NCI-H446 (cell line): ENCODE data around the gene UHMK1.

Source experiments
- DNase-seq, 2 experiments: peaks; one replicate each; lab custom pipeline; 2025; lab: John Stamatoyannopoulos, UW

The UHMK1 gene

DNA sequence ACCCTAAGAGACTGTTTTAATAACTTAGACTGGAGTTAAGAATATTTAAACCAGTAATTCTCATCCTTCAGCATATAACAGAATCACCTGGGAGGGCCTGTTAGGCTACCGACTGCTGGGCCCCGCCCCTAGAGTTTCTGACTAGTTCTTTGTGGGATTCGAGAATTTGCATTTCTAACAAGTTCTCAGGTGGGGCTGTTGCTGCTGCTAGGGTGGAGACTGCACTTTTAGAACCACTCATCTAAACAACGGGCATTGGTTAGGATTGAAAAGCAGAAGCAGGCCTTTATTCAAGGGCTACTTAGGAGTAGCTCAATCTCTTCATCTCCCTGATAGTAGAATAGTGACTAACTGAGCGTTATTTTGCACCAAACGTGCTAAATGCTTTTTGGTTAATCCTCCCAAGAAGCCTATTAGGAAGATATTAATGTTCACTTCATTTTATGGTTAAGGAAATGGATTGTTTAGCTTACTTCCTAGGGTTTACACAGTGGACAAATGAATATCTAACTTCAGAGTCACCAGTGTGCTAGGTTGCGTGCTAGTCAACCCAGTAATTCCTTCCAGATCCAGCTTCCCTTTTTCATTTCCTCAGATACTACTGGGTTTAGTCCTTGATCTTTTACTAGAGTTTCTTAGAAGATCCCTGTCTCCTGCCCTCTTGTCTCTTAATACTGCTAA lies 32.8 kb downstream of the UHMK1 start:
- no peak for DNase-seq

DNA sequence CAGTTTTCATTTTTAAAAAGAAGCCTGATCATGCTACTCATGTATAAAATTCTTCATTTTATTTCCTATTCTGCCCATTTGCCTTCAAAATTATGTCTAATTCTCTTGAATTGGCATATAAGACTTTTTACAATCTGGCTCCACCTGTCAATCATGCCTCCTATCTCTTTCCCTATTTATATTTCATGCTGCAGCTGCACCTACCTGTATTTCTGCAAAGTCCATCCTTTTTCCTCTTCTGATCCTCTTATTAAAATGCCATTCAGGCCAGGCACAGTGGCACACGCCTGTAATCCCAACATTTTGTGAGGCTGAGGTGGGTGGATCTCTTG lies 33.3 kb downstream of the UHMK1 start:
- DNase-seq: no peak

DNA sequence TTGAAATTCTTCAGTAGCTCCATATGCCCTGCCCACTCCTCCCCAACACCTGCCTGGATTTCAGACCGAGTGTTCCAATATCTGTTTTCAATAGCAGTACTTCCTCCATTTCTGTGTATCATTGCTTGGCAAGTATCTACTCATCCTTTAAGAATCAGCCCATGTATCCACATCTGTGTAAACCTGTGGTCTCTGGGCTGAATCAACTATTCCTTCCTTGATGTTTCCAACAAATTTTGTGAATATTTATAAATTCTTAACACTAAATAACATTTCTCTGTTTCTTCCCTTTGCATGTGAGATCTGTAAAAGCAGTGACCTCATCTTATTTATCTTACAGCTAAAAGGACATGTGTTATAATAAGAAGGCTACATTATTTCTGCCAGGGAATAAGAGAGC lies 37.9 kb downstream of the UHMK1 start:
- DNase-seq: no peak

DNA sequence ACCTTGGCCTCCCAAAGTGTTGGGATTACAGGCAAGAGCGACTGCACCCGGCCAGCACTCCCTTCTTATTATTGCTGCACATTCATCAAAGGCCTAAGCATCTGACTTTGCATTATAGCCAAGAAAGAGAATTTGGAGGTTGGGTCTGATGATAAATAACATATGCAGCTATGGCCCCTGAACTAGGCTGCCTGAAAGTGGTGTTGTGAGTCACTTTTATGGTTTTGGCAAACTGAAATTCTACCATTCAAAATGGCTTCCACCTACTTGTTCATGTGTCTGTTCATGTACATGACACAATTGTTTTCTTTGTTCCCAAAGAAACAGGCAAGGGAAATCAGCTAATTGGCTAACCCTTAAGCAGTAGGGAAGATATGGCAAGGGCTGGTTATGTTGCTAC lies 38.9 kb downstream of the UHMK1 start:
- DNase-seq: no peak

DNA sequence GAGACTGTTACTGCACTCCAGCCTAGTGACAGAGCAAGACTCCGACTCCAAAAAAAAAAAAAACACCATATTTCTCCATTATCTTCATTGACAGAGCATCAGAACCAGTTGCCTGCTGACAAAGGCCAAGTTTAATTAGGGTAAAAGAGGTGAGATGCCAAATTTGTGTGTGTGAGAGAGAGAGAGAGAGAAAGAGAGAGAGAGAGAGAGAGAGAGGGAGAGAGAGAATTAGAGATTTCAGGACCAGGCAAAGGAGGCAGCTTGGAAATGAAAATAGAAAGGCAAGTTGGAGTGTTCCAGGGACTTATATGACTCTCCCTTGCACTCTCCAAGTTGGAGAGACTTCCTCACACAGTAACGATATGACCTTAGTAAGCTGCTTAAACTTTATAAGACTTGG lies 39.6 kb downstream of the UHMK1 start:
- DNase-seq: no peak

DNA sequence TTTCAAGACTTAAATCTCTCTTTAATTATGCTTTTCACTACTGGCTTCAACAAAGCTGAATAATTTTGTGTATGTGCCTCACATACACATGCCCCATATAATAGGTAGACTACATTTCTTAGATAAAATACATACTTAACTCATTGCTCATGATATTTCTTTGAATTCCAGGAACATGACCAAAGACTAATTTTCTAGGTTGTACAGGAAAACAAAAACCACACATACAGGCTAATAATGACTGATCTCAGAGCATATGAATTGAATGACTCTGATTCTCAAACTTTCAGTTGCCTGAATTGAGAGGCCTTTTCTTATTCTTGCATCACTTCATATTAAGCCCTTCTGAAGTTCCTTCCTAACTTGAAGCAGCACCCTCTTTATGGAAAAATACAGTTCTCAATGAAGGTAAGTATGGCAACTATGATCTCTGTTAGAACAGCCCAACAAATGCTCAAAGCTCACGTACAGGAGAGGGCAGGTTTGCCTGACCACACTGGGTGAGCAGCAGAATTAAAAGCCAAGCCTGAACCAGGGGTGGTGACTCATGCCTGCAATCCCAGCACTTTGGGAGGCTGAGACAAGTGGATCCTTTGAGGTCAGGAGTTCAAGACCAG lies 41.3 kb downstream of the UHMK1 start:
- DNase-seq: no peak

DNA sequence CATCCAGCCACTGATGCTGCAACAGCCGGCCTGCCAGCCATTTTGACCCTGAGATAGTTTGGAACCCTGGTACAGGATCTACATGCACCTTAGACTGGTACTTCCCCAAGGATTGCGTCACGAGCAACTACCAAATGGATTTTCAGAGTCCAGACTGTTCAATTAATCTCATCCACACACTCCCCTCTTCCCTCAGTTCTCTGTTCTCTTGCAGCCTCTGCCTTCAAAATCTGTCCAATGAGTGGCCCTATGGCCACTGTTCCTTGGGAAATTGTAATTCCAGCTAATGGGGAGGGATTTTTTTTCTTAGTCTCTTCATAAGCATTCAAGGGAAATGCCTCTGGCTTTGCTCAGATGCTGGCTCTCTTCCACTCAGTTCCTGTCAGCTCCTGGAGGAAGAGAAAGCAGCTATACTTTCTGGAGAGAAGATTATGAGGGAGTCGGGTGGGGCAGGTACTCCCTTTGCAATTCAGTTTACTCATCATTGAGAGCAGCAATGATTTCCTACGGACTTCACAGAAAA lies 44.1 kb downstream of the UHMK1 start:
- DNase-seq: no peak

DNA sequence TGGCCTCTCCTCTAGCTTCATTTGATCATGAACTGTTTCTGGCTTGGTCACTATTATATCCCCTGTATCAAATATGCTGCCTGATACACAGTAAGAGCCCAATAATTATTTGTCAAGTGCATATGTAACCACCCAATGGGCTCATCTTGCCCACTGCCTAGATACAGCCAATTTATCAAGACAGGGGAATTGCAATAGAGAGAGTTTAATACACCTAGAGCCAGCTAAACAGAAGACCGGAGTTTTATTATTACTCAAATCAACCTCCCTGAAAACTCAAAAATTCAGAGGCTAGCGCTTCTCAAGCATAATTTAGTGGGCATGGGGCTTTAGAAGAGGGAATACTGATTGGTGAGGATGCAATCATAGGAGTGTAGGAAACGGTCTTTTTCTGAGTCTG lies 45.6 kb downstream of the UHMK1 start:
- no peak for DNase-seq

DNA sequence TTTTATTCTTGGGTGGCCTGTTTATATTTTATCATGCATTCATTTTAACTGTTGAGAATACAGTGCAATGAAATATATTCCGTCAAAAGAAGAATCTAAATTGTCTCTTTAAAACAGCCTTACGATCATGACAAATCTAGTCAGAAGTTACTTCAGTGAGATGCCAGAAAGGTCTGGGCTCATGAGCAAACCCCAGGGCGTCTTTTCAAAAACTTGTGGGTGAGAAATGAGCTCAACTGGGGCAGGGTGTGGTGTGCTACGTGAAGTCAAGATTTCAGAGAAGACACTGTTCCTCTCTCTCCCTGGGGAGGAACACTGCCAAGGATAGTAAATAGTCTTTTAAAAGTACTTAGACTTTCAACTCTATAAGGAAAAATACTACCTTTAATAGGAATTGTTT lies 50.6 kb downstream of the UHMK1 start:
- DNase-seq: no peak

DNA sequence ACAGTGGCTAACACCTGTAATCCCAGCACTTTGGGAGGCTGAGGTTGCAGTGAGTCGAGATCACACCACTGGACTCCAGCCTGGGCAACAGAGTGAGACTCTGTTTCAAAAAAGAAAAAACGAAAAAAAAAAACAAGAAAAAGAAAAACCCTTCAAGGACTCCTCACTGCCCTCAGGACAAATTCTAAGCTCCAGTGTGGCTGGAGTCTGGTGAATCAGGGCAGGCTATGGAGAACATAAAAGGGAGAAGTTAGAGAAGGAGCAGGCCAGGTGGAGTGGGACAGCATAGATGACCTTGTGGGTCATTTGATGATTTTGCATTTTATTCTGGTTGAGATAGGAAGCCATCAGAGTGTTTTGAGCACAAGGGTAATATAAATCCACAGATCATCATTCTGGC lies 51.4 kb downstream of the UHMK1 start:
- no peak for DNase-seq

DNA sequence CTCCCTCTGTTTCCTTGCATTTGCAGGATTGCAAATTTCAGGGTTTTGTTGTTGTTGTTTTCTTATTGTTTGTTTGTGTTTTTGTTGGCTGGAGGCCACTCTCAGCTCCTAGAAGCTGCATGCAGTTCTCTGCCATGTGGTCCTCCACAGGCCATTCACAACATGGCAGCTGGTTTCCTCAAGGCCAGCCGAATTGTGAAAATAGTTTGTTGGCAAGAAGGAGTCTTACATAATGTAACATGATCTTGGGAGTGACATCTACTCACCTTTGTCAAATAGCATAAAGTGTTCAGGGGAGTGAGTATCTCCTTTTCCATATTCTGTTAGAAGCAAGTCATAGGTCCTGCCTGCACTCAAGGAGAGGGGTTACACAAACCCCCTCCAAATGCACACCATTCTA lies 53.3 kb downstream of the UHMK1 start:
- DNase-seq: no peak

DNA sequence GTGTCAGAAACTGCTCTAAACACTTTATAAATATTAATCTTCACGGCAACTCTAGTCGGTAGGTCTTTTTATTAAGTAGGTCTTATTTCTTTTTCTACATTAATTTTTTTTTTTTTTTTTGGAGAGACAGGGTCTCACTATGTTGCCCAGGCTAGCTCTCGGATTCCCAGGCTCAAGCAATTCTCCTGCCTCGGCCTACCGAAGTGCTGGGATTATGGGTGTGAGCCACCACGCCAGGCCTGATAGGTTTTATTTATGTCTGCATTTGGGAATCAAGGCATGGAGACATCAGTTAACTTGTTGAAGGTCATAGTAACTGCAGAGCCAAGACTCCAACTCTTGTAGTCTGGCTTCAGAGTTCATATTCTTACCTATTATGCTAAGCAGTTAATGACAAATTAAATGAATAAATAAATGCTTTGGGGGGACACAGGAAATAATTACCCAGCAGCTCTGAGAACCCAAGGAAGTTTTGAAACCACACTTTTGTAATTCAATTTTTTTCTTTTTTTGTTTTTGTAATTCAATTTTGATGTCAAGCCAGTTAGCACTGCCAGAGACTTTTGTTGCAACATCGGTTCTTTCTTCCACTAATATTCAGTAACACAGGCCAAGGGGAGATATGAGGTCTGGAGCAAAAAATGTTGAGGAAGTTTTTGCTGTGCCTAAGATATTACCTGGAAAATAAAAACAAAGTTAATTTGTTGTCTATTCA lies 54.5 kb downstream of the UHMK1 start:
- no peak for DNase-seq

DNA sequence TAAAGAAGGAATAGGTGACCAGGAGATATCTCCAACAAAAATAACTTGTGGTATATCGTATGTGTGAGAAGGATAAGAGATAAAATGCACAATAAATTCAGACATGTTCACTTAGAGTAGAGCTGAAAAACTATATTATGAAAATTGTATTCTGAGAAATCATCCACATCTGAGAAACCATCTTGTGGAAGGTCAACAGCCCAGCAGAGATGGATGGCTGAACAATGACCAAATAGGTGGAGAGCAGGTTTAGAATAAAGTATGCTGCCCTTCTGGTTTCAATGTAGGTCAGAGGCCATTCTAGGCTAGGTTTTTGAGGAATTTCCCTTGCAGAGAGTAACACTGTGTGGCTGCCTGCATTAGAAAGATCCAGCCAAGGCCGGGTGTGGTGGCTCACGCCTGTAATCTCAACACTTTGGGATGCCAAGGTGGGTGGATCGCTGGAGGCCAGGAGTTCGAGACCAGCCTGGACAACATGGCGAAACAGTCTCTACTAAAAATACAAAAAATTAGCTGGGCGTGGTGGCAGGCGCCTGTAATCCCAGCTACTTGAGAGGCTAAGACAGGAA lies 55.1 kb downstream of the UHMK1 start:
- no peak for DNase-seq

DNA sequence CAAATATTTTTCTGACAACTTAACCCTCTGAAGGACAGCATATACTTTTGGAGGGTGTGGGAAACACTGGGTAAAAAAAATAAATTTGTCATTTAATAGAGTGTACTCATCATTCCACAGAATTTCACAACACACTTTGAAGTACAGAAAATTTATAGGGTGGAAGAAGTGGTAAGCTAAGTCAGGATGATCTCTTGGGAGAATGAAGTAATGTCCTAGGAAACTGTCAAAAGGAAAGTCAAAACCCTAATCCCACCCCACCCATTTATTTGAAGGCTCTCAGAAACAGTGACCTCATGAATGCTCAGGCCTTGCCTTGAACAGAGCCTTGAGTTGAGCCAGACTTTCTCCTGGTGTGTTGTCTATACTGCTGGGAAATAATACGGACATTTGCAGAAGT lies 56.6 kb downstream of the UHMK1 start:
- no peak for DNase-seq

DNA sequence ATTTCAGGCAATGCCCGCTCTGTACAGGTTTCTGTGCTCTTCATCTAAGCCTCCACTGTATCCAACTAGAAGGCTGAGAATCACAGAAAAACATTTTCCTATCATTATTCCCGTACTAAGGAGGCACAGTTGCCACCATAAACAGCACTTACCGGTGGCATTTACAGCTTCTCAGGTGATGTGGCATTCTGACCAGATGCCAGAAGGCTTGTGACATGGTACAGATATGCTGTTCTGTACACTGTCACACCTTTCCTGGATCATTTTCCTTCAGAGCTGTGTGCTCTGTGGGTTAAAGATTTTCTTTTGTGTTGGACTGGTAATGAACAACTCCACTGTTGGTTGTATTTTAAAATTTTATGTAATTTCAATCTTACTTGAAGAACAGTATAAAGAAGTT lies 59.9 kb downstream of the UHMK1 start:
- DNase-seq: no peak

DNA sequence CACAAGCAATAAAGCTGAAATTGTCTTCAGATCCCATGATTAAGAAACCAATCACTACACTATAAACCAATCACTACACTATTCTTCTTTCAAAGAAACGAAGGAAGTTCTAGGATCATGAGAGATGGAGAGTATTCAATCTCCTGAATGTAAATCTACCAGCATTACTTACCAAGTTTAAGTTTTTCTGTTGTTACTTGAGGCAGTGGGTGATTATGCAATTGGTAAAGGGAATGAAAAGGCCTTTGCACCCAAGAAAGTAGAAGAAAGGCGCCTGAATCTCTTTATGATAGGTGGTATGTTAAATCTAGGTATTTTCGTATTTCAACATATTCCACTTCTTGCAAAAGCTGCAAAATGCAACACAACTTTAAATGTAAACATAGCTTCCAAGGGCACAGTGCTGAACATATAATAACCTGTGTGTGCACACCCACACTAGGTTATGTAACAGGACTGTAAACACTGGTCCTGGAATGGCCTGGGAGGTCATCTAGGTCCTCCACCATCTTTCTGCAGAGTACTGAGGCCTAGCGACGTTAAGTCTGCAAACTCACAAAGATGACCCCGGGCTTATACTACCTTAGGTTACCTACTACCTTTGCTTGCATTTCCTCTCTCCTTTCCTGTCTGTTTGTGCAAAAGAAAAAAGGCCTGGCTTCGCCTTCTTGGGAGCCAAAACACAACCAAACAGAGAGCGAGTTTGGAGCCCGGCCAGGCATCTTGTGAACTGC lies 62.9 kb downstream of the UHMK1 start:
- no peak for DNase-seq

DNA sequence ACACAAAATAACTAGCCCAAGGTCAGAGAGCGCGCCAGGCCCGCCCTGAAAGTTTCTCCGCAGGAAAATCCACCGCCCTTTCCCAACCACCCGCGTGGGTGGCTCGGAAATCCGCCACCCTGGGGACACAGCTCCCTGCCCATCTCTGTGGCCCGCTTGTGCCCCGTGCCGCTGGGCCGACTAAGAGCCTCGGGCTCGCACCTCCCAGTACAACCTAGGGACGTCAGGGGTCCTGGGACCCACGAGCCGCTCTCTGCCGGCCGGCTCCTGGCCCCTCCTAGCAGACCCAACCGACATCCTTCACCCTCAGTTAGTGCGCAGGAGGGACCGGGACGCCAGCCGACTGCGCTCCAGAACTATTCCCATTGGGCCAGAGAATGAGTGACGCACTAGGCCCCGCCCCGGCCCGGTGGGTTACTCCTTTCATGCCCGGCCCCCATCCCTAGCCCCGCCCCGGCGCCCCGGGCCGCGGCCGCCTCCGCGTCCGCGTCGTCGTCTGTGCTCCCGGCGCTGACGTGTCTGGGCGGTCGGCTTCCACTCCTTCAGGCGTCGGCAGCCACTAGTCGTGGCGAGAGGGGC lies 63.5 kb downstream of the UHMK1 start:
- DNase-seq: peak; percentile 96 to 99

DNA sequence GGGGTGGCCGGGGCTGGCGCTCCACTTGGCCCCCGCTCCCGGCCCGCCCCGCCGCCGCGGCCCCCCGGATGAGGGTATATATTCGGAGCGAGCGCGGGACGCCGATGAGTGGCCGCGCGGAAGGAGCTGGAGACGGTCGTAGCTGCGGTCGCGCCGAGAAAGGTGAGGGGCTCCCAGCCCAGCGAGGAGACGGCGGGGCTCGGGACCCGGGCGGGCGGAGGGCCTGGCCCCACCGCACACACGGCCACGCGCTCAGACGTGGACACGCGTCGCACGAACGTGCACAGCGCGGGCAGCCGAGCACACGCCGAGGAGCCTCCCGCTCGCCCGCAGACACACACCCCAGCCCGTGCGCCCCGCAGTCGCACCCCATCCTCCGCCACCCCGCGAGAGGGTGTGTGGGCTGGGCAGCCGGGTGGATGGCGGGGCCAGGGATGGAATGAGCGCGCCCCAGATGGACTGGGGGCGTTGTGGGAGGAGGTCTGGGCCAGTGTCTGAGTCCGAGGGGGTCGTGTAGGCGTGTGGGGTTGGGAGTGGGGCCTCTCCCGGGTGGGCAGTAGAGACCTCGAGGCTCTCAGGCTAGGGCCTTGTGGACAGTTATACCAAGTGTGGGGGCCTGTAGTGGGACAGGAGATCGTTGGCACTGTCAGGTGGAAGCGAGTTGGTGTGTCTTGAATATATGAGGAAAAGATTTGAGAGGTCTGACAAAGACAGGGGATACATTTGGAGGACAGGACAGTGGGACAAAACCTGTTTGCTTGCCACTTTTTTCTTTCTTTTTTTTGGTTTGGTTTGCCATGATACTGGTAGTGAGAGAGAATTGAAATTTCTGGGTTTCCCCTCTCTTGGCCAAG lies 64.2 kb downstream of the UHMK1 start, which contains the start of gene UAP1:
TSS of gene UAP1 (plus strand) at position 107 of the 854 bp plus-strand sequence. CDS start 4,347 bp downstream, outside the sequence.
- DNase-seq: no peak

DNA sequence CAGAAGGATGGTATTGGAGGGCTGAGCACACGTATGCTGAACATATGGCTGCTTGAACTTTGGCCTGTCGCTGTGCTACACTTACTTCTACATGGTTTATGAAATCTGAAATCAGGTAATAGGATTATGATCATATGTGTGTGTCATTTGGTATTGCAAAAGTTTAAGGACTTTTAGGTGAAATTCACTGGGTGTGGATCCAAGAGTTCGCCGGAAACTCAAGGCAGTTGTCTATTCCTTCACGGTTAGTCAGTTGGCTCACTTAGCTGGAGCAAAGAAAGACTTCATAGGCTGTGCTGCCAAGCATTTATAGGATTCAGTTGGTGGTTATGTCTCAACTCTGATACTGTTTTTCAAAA lies 64.8 kb downstream of the UHMK1 start:
- peak; percentile 24 to 53 for DNase-seq

DNA sequence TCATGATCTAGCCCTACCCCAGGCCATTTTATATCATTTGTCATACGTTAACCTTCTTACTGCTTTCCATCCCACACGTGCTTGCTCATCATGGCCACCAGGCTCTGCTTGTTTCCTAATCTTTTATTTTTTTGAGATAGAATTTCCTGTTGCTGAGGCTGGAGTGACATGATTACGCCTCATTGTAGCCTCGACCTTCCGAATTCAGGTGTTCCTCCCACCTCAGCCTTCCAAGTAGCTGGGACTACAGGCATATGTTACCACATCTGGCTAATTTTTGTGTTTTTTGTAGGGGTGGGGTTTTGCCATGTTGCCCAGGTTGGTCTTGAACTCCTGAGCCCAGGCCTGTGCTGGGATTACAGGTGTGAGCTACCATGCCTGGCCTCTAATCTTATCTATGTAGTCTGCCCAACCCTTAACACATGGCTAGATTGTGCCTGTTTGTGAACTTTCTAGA lies 67.2 kb downstream of the UHMK1 start:
- DNase-seq: no peak

DNA sequence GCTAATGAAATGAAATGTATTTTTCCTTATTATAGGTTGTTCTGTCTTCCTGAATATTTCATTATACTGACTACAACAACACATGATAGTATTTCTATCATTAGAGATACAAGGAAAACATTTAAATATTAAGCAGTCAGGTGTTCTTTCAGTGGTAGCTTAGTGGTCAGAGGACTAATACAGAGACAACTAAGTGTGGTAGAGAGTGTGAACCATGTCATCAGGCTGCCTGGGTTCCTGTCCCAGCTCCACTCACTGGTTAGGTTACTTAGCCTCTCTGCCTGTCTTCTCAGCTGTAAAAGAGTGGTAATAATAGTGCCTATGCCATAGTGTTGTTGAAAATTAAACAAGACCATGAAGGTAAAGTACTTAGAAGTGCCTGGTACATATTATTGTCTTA lies 67.8 kb downstream of the UHMK1 start:
- DNase-seq: no peak
